Amniotic stem cell (primary cell): ENCODE results near the gene UBE2M.
"Not testable (repeated sequence)": the region's sequence is repeated elsewhere in the genome, so short reads cannot be mapped to it uniquely, and the experiment has no call there.

Experiments
- DNase-seq: peaks from one replicate; lab custom pipeline; 2025; lab: John Stamatoyannopoulos, UW

Gene UBE2M

GRCh38 chr19:58558066-58558622 is at the start of gene UBE2M:
TSS of gene UBE2M (minus strand) at chr19:58558611. CDS start at chr19:58558381, 230 bp downstream.
- DNase-seq = no peak

- DNase-seq = not testable (repeated sequence)
Measured at GRCh38 chr19:58607213-58607612, 48.8 kb upstream of the UBE2M start.

- not testable (repeated sequence) for DNase-seq
Measured at GRCh38 chr19:58606251-58606896, 48.0 kb upstream of the UBE2M start.

- DNase-seq = no peak
Measured at GRCh38 chr19:58586133-58586765, 27.8 kb upstream of the UBE2M start.

- no peak for DNase-seq
Measured at GRCh38 chr19:58585442-58586132, 27.2 kb upstream of the UBE2M start.

GRCh38 chr19:58584498-58585441 is 26.4 kb upstream of the UBE2M start:
- no peak for DNase-seq

GRCh38 chr19:58582985-58583384 is 24.6 kb upstream of the UBE2M start:
- no peak for DNase-seq

- no peak for DNase-seq
Measured at GRCh38 chr19:58581227-58582141, 23.1 kb upstream of the UBE2M start.

GRCh38 chr19:58579473-58580142 is 21.2 kb upstream of the UBE2M start:
- no peak for DNase-seq

GRCh38 chr19:58578012-58578925 is 19.9 kb upstream of the UBE2M start:
- no peak for DNase-seq

GRCh38 chr19:58577581-58577980 is 19.2 kb upstream of the UBE2M start:
- DNase-seq = not testable (repeated sequence)

- no peak for DNase-seq
Measured at GRCh38 chr19:58575183-58576041, 17.0 kb upstream of the UBE2M start.

GRCh38 chr19:58573658-58574164 is 15.3 kb upstream of the UBE2M start:
- DNase-seq = no peak

GRCh38 chr19:58572818-58573657 is 14.6 kb upstream of the UBE2M start, which contains the start of gene MZF1:
TSS of gene MZF1 (minus strand) at chr19:58573335. CDS start at chr19:58571389, 1,946 bp downstream.
- DNase-seq = no peak

GRCh38 chr19:58572026-58572817 is 13.8 kb upstream of the UBE2M start:
- DNase-seq = no peak

GRCh38 chr19:58571575-58571947 is 13.2 kb upstream of the UBE2M start:
- DNase-seq = no peak
